Globus pallidus (tissue), 1 donor: ENCODE data around the gene UMODL1.
A peak's percentile ranks its signal among the peaks of the same experiment; 100 is the strongest.

Experiments used
- DNase-seq: peaks from one replicate; pipeline ENCODE4 v3.0.0-alpha.2; 2015; ENCODE audit warnings: low spot score

Gene UMODL1

GRCh38 chr21:42071146-42071737 is at the start of gene UMODL1:
UMODL1 (plus strand) TSS chr21:42071317; CDS start chr21:42071317, 0 bp downstream.
- DNase-seq, result no peak

- peak; percentile 38 for DNase-seq
Observed at GRCh38 chr21:42021371-42022090, 49.6 kb upstream of the UMODL1 start.

- DNase-seq, result no peak
Observed at GRCh38 chr21:42022091-42022430, 49.1 kb upstream of the UMODL1 start.

- DNase-seq, result no peak
Observed at GRCh38 chr21:42022906-42023305, 48.2 kb upstream of the UMODL1 start.

GRCh38 chr21:42025376-42026081 is 45.6 kb upstream of the UMODL1 start:
- no peak for DNase-seq

GRCh38 chr21:42026082-42026435 is 45.1 kb upstream of the UMODL1 start:
- DNase-seq, result no peak

- DNase-seq, result no peak
Observed at GRCh38 chr21:42027085-42027821, 43.9 kb upstream of the UMODL1 start.

- no peak for DNase-seq
Observed at GRCh38 chr21:42027822-42028765, 43.0 kb upstream of the UMODL1 start.

- no peak for DNase-seq
Observed at GRCh38 chr21:42028766-42029425, 42.2 kb upstream of the UMODL1 start.

GRCh38 chr21:42030311-42030710 is 40.8 kb upstream of the UMODL1 start:
- DNase-seq, result no peak

- DNase-seq, result no peak
Observed at GRCh38 chr21:42031241-42031640, 39.9 kb upstream of the UMODL1 start.

- no peak for DNase-seq
Observed at GRCh38 chr21:42031816-42032215, 39.3 kb upstream of the UMODL1 start.

- no peak for DNase-seq
Observed at GRCh38 chr21:42032266-42032665, 38.9 kb upstream of the UMODL1 start.

- no peak for DNase-seq
Observed at GRCh38 chr21:42032968-42033367, 38.1 kb upstream of the UMODL1 start.

- no peak for DNase-seq
Observed at GRCh38 chr21:42036313-42036712, 34.8 kb upstream of the UMODL1 start.

- DNase-seq, result no peak
Observed at GRCh38 chr21:42037516-42037915, 33.6 kb upstream of the UMODL1 start.

- DNase-seq, result no peak
Observed at GRCh38 chr21:42037943-42038342, 33.2 kb upstream of the UMODL1 start.

GRCh38 chr21:42038393-42038792 is 32.7 kb upstream of the UMODL1 start:
- no peak for DNase-seq

- no peak for DNase-seq
Observed at GRCh38 chr21:42038826-42039425, 32.2 kb upstream of the UMODL1 start.

GRCh38 chr21:42039470-42039901 is 31.6 kb upstream of the UMODL1 start:
- DNase-seq, result no peak
